ENCODE measurements around the gene FGF8. TPM values are rescaled to one million over a fixed set of nuclear protein-coding genes. Genes with fewer than 3 reads are reported as not detected.
A peak's percentile ranks its signal among the peaks of the same experiment; 100 is the strongest.
"Not testable (repeated sequence)": the region's sequence is repeated elsewhere in the genome, so short reads cannot be mapped to it uniquely, and the experiment has no call there.

FGF8 gene, protein sequence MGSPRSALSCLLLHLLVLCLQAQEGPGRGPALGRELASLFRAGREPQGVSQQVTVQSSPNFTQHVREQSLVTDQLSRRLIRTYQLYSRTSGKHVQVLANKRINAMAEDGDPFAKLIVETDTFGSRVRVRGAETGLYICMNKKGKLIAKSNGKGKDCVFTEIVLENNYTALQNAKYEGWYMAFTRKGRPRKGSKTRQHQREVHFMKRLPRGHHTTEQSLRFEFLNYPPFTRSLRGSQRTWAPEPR
- not detected for polyA plus RNA-seq (2013, experiment 1 of 2; ENCODE audit: insufficient read length)
- polyA plus RNA-seq (2013, experiment 2 of 2; ENCODE audit: insufficient read length): not detected

DNA sequence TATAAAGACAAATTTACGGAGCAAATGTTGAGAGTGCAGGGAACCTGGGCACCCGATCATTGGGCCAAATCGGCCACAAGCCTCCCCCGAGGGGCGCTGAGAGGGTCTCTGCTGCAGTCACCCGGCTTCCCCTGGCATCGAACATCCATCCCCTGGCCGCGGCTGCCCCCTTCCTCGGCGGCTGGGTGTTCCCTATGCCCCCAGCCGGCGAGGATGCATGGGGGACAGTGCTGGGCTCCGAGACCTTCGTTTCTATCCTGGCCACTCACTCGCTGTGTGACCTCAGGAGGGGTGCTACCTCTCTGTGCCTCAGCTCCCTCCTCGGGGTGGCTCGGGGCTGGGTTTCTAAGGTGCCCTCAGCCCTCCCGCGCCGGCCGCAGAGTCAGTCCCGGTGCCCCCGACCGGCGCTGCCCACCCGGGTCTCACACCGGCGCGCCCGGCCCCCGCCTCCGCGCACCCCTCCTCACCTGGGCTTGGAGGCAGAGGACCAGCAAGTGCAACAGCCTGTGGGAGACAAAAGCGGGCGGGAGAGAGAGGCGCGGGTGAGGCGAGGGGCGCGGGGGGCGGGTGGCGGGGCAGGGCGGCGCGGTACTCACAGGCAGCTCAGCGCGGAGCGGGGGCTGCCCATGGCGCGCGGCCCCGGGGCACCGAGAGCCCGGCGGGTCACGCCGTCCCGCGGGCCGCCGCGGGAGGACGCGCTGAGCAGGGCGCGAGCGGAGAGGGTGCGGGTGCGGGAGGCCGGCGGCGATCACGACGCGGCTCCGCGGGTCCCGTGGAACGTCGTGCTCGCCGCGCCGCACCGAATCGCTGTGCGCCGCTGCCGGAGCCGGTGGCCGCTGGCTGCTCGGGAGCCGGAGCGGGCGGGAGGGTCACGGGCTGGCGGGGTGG lies at the start of gene FGF8:
Gene FGF8, minus strand, starts transcription at position 842 of the 888 bp plus-strand sequence. Its CDS starts 214 bp downstream, at position 628.
- no peak for DNase-seq

DNA sequence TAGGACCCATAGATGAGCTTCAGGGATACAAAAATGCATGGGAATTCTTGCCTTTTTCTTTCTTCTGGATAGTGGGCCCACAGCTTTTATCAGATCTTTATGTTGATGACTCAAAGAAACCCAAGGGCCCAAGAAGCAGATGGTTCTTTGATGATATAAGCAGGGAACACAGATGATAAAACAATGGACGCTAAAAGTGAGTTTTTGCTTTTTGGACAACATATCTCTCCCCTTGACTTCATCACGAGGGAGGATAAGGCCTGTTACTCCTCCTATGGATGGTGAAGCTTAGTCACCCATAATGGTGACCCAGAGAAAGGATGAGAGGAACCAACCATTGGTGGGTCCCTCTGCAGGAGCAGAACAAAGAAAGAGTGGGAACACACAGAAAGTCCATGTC lies 48.8 kb upstream of the FGF8 start:
- DNase-seq: no peak

DNA sequence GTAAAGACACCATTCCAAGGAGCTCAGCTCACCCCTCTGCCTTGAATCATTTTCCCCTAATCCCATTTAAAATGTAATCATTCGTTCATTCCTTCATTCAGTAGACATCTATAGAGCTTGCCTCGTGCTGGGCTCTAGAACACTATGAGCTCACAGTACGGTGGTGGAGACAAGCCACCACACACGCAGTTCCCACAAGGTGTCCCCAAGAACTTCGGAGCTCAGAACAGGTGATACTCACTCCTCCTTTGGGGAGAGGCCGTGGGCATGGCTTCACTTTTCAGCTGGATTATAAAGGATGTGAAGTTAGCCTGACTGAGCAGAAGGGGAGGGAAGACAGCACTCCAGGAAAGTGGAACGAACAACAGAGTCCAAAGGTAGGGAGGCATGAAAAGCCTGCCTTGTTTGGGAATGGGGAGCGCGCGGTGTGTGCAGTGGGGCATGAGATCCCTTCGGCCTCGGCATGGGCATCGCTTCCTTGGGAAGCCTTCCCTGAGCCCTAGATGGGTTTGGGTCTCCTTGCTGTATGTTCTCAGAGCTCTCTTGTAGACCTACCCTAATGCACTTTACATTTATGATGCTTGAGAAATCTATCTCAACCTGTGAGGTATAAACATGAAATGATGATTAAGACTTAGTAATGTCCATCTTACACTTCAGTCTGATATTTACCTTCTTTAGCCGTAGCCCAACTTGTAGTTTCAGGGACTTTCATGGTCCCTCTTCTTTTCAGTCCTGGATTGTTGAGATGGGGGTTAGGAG lies 43.1 kb upstream of the FGF8 start:
- no peak for DNase-seq

DNA sequence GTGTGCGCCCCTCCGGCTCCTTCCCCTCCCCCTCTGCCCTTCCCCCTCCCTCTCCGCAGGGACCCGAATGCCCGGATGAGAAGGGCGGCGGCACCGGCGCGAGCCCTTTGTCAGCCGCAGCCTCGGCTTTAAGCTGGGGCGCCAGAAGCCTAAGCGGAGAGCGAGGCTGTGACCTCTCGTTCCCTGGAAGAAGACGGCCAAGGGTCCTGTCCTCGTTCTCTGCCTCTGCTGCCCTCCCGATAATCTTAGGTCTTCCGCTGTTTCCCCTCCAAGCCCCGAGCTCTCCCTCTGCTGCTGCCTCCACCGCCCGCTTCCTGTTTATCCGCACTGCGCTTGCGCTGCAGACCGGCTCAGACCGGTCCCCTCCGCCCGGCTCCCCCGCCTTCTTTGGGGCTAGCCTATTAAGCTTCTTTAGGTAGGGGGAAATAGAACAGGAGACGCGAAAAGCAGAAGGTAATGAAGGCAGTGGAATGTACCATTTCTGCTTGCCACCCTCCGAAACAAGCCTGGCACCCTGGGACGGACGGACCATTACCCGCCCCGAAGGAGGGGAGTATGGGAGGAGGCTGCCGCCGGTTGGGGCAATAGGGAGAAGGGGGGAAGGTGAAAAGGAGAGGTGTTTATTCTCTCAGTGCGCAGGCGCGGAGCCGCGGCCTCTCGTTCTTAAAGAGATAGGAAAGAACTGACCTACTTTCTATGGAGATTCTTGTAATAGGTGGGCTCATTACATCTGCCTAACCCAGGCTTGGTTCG lies 42.4 kb upstream of the FGF8 start, which contains the start of gene OGA:
Gene OGA, minus strand, starts transcription at position 326 of the 753 bp plus-strand sequence. CDS start 422 bp downstream, outside the sequence.
- DNase-seq: peak; percentile 100

DNA sequence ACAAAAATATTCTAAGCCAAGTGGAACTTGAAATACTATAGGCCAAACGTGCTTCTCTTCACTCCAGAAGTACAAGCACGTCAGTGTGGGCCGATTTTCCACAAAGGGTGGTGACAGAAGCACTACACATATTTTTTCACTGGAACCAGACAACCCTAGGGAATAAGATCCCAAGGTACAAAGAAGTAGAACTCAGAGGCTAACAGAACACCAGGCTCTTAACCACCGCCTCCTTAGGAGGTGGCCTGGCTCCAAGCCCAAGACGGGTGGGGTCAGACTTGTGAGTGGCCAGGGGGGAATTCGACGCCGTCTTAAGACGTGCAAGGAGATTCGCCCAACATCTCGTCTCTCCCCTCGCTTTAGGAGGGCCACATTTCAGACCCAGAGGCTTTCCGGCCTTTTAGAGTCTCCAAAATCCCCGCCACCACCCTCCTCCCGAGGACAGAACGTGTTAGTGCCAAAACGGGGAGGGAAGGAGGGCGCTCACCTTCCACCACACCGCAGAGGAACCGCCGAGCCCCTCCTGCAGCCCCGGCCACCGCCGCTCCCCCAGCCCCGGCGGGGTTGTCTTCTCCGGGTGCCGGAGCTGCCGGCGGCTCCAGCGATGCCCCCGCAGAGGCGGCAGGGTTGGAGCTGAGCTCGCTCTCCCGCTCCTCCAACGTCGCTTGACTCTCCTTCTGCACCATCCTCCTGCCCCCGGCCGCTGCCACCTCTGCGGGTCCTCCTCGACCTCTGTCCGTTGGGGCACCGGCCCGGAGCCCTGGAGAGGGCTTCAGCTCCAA lies 41.6 kb upstream of the FGF8 start:
- peak; percentile 95 for DNase-seq

DNA sequence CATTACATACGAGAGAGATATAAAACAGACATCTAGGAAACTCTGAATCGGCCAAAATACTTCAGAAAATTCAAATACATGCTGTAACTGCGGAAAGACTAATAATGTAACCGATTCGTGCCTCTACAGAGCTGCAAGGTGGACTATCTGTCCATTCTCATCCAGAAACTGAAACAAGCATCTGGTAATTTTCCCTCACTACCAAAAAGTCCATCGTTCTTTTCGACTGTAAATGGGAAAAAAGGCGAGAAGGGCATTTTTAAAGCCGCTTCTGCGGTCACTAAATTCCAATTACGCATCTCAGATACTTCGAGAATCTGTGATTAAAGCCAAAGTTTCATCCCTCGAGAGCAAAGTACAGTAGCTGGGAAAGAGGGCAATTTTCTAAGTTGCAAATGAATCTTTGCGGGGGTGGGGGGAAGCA lies 41.0 kb upstream of the FGF8 start:
- no peak for DNase-seq

DNA sequence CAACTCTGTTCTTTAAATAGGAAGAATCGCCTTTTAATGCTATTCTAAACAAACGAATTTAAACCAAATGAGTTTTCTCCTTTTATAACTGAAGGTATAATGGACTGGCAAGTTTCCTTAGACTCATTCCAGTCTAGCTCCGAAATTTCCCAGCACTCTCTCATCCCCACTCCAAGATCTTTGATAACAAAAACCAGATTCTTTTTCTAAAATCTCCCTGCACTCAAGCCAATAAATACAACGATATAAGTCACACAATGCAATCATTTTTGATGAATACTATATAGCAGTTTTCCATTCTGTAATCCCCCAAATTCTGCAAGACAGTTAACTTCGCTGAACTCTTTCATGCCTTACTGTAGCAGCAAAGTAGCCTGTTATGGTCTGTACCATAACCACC lies 40.5 kb upstream of the FGF8 start:
- no peak for DNase-seq

DNA sequence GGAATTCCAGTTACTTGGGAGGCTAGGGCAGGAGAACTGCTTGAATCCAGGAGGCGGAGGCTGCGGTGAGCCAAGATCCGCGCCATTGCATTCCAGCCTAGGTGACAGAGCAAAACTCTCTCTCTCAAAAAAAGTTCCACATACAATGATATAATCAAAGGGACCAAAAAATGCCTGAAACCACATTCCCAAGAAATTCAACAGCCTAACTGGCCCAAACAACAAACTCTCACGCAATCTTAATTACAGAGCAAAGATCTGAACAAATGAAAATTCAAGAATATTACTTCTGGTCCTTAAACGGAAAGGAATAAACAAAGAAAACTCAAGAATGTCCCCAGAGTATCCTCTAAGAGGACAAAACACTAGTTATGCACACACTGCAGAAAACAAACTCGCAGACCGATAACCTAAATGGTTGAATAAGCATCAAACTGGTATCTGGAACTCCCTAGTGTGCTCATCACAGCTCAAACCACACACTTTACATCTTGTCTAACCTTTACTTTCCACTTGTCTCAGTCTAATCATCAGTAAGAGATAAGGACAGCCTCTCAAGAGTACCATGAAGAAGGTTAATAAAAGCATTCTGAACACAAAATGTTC lies 38.7 kb upstream of the FGF8 start:
- peak; percentile 35 for DNase-seq

DNA sequence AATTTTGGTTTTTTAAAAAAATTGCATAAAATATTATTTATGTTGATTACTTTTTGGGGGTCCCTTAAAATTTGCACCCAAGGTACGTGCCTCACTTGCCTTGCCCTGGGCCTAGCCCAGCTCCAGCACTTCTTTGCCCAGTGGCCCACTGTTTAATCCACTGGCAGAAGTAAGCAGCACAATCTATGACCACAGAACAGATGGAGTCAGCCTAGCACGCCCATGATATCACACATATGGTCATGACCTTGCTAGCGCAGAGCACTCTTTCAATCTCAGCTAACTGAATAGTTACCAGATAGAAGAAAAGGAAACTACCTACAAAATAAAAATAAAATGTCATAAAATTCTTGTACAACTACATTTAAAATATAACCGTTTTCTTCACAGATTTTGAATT lies 36.7 kb upstream of the FGF8 start:
- DNase-seq: no peak

DNA sequence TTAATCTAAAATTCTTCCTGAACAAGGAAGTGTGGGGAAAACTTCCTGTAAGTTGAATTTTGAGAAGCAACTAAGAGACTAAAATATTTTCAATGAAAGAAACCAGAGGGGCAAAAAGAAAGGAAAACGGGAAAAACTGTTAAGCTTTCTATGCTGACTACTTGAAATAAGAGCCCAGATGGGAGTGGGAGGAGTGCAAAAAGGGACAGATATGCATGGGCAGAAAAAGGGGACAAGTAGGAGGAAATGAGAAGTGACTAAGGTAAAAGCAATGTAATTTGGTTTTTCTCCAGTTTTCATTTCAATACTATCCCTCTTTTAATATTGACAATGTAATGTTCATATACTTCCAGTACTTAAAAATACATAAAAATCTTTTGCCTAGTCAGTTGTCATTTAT lies 31.2 kb upstream of the FGF8 start:
- no peak for DNase-seq

DNA sequence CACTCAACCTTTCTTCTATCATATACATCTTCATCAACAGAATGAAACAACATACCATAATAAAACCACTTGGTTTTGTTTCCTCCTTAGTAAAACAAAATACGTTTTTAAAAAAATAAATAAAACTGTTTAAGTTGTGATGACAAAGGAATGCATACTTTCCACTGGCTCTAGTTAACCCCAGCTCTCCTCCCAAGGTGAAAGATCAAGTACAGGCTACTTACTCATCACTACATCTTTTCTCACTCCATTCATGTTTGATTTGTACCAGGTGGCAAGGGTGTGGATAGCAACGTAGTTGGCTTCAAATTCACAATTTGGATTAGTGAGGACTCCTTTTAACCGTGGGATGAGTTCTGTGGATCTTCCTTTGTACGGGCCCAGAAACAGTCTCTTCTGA lies 27.6 kb upstream of the FGF8 start:
- DNase-seq: no peak

DNA sequence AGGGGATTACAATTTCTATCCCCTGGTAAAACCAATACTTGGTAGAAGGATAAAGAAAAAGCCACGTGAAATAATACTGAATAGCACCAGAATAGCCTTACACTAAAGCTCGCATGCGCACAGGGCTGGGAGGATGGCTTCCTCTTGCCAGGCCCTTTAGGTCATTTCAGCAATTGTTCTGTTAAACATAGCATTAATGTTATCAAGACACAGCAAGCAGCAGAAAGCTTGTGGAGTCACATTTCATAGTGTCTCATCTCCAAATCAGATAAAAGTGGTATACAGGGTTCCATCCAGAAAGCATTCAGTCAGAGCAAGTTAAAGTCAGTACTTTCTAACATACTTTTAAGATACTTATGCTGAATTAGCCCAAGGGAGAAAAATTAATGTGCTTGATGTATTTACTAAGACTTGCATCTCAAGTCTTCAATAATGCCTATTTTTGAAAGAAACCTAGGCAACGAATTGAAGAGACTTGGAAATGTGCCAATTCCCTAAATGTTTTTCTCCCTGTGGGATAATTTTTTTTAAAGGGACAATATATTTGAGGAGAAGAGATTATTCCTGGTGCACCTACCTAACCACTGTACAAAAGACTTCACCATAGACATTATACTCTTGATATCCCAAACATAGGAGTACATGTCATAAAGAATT lies 21.6 kb upstream of the FGF8 start:
- no peak for DNase-seq

DNA sequence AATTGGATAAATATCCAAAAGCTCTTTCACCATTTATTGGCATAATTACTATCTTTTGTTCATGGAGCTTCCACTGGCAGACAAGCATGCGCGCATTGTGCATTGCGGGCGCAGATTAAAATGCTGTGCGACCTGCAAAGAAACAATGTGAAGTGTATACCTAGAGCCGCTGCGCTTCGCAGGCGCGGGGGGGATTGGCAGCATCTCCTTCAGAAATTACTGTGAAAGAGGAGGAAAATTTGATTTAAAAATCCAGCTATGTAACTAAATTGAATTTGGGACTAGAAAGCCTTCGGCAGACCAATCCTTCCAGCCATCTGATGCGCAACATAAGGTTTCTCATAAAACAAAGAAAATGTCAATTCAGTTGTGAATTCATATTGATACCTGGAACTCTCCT lies 17.6 kb upstream of the FGF8 start:
- no peak for DNase-seq

DNA sequence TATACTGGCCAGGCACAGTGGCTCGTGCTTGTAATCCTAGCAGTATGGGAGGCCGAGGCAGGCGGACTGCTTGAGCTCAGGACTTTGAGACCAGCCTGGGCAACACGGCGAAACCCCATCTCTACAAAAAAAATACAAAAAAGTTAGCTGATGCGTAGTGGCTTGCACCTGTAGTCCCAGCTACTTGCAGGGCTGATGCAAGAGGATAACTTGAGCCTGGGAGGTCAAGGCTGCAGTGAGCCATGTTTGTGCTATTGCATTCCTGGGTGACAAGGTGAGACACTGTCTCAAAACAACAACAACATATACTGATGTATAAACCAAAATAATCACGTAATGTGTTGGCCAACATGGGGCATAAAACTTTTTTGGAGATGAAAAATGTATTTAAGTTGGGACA lies 13.8 kb upstream of the FGF8 start:
- no peak for DNase-seq

DNA sequence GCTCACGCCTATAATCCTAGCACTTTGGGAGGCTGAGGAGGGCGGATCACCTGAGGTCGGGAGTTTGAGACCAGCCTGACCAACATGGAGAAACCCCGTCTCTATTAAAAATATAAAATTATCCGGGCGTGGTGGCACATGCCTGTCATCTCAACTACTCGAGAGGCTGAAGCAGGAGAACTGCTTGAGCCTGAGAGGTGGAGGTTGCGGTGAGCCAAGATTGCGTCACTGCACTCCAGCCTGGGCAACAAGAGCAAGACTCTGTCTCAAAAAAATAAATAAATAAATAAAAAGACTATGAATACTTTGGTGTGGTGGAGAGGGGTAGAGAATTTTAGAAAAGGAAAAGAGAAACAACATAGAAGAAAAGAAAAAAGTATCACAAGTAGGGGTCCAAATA lies 13.3 kb upstream of the FGF8 start:
- DNase-seq: not testable (repeated sequence)

DNA sequence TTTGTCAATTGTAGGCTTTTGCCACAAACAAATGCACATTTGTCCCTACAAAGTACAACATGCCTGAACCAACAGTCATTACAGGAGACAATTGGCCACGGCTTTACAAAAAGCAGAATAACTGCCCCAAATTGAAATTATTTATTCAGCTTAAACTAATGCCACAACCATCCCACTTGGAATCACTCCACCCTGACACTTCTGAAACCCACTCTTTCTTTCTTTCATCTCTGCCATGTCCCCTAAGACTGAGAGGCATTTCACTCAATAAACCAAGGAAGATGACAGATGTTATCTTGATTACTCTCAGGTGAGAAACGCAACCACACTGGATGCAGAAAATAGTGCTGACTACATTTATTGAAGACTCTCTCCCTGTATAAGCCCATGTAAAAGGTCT lies 9.9 kb upstream of the FGF8 start:
- no peak for DNase-seq

DNA sequence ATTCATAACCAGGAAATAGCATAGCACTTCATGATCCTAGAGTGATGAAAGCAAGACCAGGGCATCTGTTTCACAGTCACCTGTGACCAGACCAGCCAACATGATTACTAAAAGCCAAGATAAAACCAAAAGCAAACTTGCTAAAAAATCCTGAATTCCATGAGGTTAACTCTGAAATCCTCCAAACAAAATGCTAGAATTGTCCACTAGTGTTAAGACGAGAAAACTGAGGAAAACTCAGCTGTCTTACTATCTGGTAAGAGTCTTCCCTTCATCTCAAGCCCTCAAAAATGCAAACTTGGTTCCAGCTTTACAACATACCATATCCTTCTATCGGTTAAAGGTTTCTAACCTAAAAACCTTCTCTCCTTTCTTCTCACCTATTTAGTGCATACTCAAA lies 8.6 kb upstream of the FGF8 start:
- DNase-seq: no peak

DNA sequence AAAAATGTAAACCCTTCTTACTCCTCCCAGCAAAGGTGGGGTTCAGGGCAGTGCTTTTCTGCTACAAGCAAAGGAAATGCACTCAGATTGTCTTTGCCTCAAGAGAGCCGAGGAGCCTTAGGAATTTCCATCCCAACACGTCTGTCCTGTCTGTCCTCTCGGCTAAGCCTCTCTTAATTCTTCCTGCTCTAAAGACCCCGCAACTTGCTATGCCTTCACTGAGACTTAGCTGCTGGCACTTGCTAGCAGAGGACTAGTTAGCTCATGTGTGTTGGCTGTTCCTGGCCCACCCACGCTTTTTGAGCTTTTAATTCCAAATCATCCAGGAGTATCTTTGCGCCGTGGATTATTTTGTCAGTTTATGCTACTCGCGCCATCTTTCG lies 7.8 kb upstream of the FGF8 start:
- peak; percentile 7 for DNase-seq

DNA sequence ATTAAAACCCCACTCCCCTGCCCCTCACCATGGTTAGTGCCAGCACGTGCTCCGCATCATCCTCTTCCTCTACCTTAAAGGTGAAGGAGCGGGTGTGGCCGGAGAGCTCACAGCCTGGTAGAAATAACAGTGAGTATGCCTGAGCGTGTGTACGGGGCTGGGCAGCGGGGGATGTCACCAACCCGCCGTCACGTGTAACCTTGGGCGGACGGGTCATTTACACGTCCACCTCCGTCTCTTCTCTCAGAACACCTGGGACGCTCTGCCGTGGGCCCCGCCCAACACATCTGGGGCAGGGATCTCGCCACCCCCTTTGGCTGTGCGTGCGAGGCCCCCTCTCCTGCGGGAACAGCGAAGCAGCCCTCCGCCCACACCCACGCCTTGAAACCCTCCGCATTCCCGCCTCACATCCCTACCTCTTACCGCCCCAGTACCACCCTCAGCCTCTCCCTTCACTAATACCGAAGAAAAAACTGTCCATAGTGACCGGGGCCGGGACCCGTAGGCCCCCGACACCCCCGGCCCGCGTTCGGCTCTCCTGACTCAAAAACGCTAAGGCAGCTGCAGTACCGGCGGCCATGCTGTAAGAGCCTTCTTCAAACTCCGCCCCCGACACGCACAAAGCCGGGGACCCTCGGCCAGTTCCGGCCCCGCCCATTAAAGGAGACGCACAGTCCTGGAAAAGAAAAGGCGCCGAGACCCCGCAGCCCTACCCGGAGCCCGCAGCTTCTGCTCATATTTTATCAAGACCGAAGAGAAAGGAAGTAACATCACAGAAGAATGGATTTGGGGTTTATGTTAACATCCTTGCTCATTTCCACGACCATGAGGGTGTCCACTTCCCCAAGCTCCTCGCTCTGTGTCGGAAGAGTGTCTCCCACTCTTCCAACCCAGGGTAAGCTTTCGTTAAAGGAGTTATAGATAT lies 7.2 kb upstream of the FGF8 start, which contains the start of gene NPM3:
Gene NPM3, minus strand, starts transcription at position 636 of the 925 bp plus-strand sequence. Its CDS starts 56 bp downstream, at position 580.
- DNase-seq: peak; percentile 78
